Measurements from ENCODE around the gene PHEX.

PHEX gene

DNA sequence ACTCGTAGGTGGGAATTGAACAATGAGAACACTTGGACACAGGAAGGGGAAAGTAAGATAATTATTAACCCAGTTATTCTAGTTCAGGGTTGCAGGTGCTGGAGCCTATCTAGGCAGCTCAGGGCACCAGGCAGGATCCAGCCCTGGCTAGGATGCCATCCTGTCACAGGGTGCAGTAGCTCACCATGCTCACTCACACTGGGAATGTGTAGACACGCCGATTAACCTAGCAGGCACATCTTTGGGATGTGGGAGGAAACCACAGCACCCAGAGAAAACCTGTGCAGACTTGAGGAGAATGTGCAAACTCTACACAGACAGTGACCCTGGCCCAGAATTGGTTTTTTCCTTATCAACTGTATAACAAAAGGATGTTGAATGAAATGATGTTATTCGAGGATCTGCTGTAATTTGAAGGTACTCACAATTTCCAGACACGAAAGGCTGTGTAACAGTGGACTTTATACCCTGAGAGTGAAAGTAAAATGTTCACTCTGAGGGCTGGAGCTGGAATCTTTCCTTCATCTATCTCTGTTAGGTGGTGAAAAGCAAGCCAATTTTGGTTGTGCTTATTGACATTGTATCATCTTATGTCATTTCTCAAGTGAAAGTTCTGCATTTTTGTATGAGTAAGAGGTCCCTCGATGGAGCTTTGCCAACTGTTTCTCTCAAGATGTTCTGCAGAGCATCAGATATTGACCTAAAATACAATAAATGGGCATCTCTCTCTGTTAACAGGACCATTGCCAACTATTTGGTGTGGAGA lies 78.8 kb downstream of the PHEX start:
- no peak for DNase-seq

DNA sequence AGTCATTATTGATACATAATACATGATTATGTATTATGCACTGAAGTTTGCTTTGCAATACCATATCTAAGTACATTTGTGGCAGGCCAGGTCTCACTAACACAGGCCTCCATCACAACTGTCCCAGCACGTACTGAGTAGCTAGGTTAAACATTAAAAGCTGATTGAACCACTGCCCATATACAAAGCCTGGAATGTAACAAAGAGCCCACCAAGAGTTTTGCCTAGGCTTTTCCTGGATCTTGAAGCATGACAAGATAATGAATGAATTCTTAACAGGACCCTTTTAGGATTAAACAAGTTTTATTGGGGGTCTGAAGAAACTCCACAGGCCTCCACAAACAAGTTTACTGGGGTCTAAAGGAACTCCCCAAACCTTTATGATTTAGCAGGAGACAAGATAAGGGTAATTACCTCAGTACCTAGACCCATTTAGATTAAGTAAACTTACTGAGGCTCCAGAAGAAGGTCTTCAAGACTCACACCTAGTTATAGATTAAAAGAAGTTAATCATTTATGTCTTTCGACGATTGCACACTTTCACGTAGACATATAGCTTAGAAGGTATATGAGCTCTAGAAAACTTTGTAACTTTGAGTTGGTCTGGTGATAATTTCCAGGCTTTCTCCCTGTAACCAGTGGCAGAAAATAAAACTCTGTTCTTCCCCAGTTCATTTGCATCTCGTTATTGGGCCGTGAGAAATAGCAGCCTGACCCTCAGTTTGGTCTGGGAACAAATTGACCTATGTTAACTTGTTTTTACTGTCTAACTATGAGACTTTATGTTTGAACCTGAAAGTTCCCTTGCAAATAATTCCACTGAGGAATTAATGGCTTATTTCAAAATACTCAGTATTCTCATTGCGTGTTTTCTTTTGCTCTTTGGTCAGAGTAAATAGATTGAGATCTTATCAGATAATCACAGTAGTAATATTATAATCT lies 84.8 kb downstream of the PHEX start:
- no peak for DNase-seq

GRCh38 chrX:22117633-22118032 lies 85.5 kb downstream of the PHEX start:
- DNase-seq, result no peak

- DNase-seq, result no peak
Observed at GRCh38 chrX:22118161-22118830, 86.2 kb downstream of the PHEX start.

- DNase-seq, result no peak
Observed at GRCh38 chrX:22121161-22121560, 89.0 kb downstream of the PHEX start.

GRCh38 chrX:22122510-22122909 lies 90.4 kb downstream of the PHEX start:
- DNase-seq, result no peak

- DNase-seq, result no peak
Observed at GRCh38 chrX:22124098-22124497, 92.0 kb downstream of the PHEX start.

GRCh38 chrX:22125481-22125880 lies 93.4 kb downstream of the PHEX start:
- DNase-seq, result no peak

DNA sequence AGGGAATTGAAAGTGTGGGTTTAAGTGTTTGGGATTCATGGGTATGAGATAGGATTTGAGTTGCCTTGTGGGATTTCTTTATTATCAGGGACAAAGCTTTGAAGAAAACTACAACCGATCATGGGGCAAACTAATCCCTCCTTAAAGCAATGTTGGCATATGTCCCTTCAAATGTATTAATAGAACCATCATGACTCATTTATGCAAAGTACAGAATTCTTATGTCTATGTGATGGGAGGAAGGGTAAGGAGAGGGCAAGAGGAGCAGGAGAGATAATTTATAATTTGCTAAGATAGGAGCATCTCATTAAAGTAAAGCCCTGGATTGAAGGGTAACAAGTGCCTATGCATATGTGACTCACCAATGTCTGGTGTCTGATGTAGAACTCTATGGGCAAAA lies 94.2 kb downstream of the PHEX start:
- no peak for DNase-seq

GRCh38 chrX:22128961-22129360 lies 96.8 kb downstream of the PHEX start:
- DNase-seq, result no peak

DNA sequence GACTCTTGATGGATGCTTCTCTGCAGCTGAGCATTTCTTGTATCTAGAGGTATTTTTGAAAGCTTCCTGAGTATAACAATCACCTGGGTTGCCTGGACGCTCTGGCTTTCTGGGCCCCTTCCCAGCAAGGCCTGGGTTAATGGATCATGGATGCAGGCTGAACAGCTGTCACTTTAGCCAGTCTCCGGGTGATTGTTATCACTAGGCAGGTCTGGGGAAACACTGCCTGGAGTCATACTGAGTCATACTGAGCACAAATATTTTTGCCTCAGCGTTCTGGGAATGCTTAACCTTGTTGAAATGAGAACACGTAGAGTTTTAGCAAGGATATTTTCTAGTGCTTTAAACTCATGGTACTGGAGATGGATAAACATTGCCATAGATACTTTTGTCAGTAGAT lies 102.6 kb downstream of the PHEX start:
- no peak for DNase-seq

DNA sequence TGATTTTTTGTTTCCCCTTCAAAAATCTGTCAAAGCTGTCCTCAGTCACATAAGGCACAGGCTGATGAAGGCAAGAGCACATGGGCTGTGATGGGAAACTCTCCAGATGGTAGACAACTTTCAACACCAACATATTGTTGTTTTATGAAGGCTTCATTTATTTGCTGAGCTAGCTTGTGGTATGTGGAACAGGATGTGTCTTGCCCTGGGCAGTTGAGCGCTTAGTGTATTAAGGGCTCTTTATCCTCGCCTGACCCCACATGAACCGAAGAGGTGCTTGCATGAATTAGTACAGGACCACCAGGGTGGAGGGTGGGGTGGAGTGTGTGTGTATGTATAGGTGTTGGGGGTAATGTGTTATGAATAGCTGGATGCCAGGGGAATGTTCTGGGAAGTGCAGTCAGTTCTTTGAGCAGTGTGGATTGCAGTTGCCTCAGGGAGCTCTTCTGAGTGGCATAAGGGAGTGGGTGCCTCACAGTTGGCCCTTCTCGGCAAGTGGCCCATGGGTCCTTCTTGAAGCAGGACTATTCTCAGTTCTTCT lies 103.1 kb downstream of the PHEX start:
- DNase-seq, result no peak

DNA sequence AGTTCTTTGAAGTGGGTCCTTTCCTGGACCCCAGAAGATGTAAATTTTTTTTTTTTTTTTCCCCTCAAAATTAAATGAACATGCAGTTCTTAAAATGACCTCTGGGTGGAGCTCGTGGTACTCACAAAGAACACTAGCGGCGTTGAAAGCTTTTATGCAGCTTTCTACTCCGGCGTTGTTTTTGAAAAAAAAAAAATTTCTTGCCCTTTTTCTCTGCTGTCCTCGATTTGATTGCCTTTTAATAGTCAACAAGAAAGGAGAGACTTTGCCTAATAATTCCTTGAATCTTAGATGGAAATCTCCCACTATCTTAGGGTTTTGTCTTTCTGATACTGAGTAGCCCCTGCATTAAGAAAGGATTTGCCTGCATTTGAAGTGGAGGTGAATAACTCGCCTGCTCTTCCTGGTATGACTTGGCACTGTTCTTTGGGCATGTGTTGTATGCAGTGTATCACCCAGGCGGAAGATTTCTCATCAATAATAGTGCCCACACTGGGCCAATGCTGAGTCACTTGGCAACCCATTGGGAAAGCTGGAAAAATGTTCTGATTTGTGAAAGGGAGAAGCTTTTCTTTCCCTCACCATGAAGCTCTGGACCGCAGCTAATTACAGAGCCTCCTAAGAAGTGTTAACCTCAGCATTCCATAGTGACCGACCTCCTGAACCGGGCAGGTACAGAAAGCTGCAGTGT lies 104.0 kb downstream of the PHEX start:
- DNase-seq, result peak; percentile 58

DNA sequence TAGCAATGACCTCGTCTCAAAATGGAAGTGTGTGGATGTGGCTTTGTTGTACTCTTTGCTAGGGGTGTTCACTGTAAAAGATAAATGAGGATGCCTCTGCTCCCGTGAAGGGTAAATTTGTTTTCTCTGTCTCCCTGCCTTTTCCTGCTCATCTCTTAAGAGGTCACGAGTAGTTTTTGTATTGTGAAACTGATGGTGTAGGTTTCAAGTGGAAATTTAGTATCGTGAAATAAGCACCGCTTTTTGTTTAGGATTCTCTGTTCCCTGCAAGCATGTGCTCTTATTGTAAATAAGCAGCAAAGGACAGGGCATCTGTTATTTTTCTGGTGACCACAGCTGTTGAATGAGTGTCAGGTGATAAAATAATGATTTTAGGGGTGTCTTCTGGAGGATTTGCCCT lies 104.6 kb downstream of the PHEX start:
- DNase-seq, result no peak

DNA sequence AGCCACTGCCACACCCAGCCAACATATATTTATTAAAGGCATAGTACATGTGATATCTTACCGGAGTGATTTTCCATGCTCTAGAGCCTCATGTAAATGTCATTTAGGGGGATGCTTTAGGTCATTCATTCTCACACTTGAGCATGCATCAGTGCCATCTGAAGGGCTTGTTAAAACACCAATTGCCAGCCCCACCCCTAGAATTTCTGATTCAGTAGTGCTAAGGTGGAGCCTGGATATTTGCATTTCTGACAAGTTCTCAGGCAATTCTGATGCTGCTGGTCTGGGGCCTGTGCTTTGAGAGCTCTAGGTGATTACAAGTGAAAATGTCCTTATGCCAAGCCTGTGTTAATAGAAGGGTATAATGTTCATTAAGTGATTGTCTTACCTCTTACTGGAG lies 107.7 kb downstream of the PHEX start:
- DNase-seq, result peak; percentile 50

DNA sequence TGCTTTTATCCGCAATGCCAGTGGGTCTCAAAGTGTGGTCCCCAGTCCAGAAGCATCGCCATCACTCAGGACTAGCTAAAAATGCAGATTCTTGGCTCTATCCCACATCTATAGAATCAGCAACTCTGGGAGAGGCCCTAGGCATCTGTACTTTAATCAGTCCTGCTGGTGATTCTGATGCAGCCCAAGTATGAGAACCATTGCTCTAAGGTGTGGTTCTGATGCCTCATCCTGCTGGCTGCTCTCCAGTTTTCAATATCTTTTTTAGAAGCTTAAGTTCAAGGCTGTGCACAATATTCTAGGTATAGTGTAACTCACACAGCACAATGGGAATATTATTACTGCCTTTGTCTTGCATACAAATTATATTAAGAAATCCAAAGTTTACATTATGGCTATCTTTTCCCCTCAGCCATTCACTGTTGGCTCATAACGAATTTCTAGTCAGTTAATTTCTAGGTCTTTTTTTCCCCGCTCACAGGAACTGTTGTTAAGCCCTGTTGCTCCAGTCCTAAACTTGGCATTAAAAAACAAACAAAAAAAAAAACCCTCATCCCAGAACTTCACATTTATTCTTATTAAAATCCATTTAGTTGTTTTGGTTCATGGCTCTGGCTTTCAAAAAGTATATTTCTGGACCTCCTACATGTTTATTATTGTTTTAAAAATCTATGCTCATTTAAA lies 109.1 kb downstream of the PHEX start:
- DNase-seq, result no peak

GRCh38 chrX:22147214-22147613 lies 115.1 kb downstream of the PHEX start:
- DNase-seq, result no peak

DNA sequence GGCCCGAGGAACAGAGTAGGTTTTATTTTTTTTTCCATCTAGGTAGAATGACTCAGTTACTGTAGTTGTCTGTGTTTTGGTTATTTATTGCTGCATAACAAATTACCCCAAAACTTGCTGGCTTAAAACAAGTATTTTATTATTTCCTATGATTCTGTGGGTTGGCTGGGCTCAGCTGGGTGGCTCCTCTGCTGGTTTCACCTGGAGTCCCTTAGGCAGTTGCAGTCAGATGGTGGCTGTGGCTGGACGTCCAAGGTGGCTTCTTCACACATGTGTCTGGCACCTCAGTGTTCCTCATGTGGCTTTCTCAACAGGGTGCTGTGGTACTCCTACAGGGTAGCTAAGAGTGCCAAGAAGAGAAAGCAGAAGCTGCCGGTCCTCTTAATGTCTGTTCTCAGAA lies 115.8 kb downstream of the PHEX start:
- DNase-seq, result no peak

DNA sequence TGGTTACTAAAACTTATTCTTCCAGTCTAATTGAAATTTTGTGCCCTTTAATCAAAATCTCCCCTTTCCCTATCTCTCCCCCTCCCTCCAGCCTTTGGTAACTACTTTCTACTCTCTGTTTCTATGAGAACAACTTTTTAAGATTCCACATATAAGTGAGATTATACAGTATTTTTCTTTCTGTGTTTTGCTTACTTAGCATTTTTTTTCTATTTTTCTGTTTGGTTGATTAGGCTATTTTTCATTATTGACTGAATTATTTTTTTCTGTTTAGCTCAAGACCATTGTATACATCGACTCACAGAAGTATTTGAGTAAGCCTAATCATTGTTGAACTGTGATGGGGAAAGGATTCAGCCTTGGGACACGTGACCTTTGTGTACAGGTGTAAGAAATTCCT lies 116.4 kb downstream of the PHEX start:
- DNase-seq, result no peak

- no peak for DNase-seq
Observed at GRCh38 chrX:22150371-22150770, 118.2 kb downstream of the PHEX start.

DNA sequence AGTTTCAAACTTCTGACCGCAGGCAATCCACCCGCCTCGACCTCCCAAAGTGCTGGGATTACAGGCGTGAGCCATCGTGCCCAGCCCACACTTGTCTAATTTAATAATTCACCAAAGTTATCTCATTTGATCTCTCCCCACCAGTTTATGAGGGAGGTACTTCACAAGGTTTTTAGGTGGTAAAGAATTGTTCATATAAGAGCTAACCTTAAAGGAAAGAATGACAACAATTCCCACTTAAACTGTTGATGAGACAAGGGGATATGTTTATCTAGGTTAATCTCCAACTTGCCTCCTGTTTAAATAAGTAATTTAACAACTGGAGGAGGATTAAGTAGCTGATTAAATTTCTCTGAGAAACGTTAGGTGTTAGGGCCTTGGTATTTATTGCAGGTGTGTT lies 123.0 kb downstream of the PHEX start:
- no peak for DNase-seq

DNA sequence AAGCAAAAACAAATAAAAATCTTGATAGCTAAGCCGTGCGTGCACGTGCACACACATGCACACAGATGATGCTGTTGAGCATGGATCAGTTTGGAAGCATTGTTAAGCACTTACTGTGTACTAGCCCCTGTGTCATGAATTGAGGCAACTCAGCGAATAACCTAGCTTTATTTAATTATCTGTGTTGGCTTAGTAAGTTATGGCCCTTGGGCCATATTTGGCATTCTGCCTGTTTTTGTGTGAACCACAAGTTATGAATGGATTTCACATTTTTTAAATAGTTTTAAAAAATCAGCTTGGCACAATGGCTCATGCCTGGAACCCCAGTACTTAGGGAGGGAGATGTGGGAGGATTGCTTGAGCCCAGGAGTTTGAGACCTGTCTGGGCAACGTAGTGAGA lies 126.9 kb downstream of the PHEX start:
- no peak for DNase-seq

Data from NCI-H2107 (cell line).